ENCODE results near the gene PLA2G15. TPM values are rescaled to one million over a fixed set of nuclear protein-coding genes. Genes with fewer than 3 reads are reported as not detected.
A peak's percentile ranks its signal among the peaks of the same experiment; 100 is the strongest.

PLA2G15 gene
- total RNA-seq, 2 donors from 2014 or later = 20.5 to 27.4 TPM

GRCh38 chr16:68269793-68270192 is 24.6 kb downstream of the PLA2G15 start:
- no peak for DNase-seq
- intact Hi-C loops (cut with DNase I) = loop anchor here in 1 of 2 donors (5.0 kb wide), 1 partner anchor 43 kb away; the partner anchor contains the start of genes PRMT7 and SLC7A6OS
- ATAC-seq = no peak

- no peak for DNase-seq
- ATAC-seq = no peak
- intact Hi-C loops (cut with DNase I) = no loop called here
Measured at GRCh38 chr16:68270353-68270752, 25.2 kb downstream of the PLA2G15 start.

GRCh38 chr16:68272507-68273209 is 27.5 kb downstream of the PLA2G15 start:
- DNase-seq (no peak), ATAC-seq (no peak)
- intact Hi-C loops (cut with DNase I) = no loop called here

GRCh38 chr16:68273459-68273858 is 28.3 kb downstream of the PLA2G15 start:
- DNase-seq = no peak
- intact Hi-C loops (cut with DNase I) = no loop called here
- ATAC-seq = no peak

- intact Hi-C loops (cut with DNase I) = no loop called here
- DNase-seq (no peak), ATAC-seq (no peak)
Measured at GRCh38 chr16:68273896-68274295, 28.7 kb downstream of the PLA2G15 start.

- intact Hi-C loops (cut with DNase I) = no loop called here
- DNase-seq (no peak), ATAC-seq (no peak)
Measured at GRCh38 chr16:68274441-68274840, 29.3 kb downstream of the PLA2G15 start.

DNA sequence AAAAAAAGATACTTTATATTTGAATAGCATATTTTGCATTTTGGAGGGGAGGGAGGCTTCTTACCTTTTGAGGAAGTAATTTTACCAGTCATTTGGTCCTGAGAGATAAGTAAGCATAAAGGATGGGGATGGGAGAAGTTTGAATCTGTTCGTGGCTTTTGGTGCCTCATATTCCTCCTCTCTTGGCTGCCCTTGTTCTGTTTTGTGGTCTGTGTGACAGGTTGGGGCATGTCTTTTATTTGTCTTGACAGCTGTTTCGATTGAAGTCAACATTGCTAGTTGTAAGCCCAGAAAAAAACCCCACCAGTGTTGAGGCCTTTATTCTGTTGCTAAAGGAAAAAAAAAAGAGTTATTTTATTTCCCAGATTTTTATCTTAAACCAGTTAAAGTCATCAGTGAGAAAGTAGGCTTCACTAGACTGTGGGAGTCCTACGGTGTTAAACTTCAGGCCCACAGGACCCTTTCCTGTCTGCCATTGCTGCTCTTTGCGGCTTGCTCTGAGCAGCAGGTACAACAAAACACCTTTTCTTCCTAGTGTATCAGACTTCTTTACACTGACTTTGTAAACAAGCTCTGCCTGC is 30.5 kb downstream of the PLA2G15 start:
- no peak for DNase-seq
- ATAC-seq = no peak
- intact Hi-C loops (cut with DNase I) = no loop called here

- intact Hi-C loops (cut with DNase I) = no loop called here
- DNase-seq (no peak), ATAC-seq (peak in 1 of 2 donors; percentile 53)
Measured at GRCh38 chr16:68276223-68276622, 31.1 kb downstream of the PLA2G15 start.

GRCh38 chr16:68279726-68280558 is 34.8 kb downstream of the PLA2G15 start:
- DNase-seq = no peak
- intact Hi-C loops (cut with DNase I) = no loop called here
- no peak for ATAC-seq

- no peak for DNase-seq
- ATAC-seq = no peak
- intact Hi-C loops (cut with DNase I) = no loop called here
Measured at GRCh38 chr16:68281368-68282063, 36.3 kb downstream of the PLA2G15 start.

GRCh38 chr16:68282064-68282452 is 36.9 kb downstream of the PLA2G15 start:
- intact Hi-C loops (cut with DNase I) = no loop called here
- no peak for ATAC-seq
- DNase-seq = no peak

GRCh38 chr16:68283346-68283745 is 38.2 kb downstream of the PLA2G15 start:
- intact Hi-C loops (cut with DNase I) = no loop called here
- DNase-seq = no peak
- no peak for ATAC-seq

- ATAC-seq (peak; percentile 30 to 58), DNase-seq (no peak)
- intact Hi-C loops (cut with DNase I) = no loop called here
Measured at GRCh38 chr16:68283801-68284598, 38.8 kb downstream of the PLA2G15 start.

GRCh38 chr16:68284847-68285246 is 39.7 kb downstream of the PLA2G15 start:
- intact Hi-C loops (cut with DNase I) = no loop called here
- DNase-seq = no peak

DNA sequence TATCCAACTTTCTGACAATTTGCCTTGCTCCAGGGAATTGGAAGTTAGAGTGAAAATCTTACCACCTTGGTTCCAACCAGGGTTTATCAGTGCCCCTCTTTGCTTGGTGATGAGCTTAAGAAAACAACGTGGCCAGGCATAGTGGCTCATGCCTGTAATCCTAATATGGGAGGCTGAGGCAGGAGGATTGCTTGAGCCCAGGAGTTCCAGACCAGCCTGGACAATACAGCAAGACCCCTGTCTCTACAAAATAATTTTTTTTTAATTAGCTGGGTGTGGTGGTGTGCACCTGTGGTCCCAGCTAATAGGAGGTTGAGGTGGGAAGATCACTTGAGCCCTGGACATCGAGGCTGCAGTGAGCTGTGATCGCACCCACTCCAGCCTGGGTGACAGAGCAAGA is 40.5 kb downstream of the PLA2G15 start:
- ATAC-seq (no peak), DNase-seq (no peak)
- intact Hi-C loops (cut with DNase I) = no loop called here

More at GRCh38 chr16:68284847-68285246, 39.7 kb downstream of the PLA2G15 start:
- ATAC-seq = no peak

DNA sequence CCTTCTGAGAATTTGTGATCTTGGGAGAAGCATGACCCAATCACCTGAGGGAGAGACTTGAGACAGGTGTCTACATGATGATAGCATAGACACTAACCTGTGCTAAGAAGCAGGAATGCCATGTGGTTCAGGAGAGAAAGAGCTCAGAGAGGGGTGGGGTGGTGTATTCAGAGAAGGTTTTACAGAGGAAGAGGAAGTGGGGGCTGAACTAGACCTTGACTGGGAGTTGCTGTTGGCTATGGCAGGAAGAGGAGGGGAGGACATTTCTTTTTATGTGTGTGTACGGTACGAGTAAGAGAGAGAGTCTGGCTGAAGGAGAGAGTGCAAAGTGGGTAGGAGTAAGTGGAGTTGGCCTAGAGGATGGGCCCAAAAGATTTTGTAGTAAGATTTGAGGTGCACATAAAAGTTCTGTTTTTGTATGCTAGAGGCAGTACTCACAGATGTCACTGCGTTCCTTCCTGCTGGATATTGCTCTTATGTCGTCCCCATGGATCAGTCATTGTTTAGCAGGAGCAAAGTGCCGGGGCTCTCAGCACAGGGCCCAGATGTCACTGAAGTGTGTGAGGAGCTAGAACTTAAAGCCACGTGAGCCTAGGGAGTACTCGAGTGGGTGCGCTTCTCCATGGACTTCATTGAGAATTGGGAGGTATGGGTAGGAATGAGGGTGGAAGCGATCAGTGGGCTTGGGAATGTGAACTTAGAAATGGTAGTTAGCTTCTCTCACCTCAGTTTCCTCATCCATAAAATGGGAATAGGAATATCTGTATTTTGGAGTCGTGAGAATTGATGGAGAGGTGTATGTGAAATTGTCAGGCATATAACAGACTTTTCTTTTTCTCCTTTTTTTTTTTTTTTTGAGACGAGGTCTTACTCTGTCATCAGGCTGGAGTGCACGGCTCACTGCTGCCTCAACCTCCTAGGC is 41.2 kb downstream of the PLA2G15 start:
- peak in 1 of 2 donors; percentile 9 for ATAC-seq
- intact Hi-C loops (cut with DNase I) = no loop called here
- DNase-seq = no peak

All from left cardiac atrium (tissue), 4 donors.